GM18873 (cell line): ENCODE results near the gene ALOX5.

Source experiments
- ATAC-seq: cut with Tn5 transposase; IDR thresholded peaks from one replicate; pipeline ENCODE4 v1.9.1; 2021; ENCODE audit warnings: mild to moderate bottlenecking, moderate library complexity, moderate number of reproducible peaks; ENCODE audit not compliant: unreplicated experiment, low FRiP score

The ALOX5 gene

GRCh38 chr10:45440511-45441062 is 66.6 kb downstream of the ALOX5 start:
- ATAC-seq, result no peak

GRCh38 chr10:45441239-45442190 is 67.5 kb downstream of the ALOX5 start:
- no peak for ATAC-seq

GRCh38 chr10:45442251-45442650 is 68.2 kb downstream of the ALOX5 start:
- no peak for ATAC-seq

- no peak for ATAC-seq
Measured at GRCh38 chr10:45442662-45443061, 68.6 kb downstream of the ALOX5 start.

GRCh38 chr10:45443101-45444009 is 69.3 kb downstream of the ALOX5 start:
- no peak for ATAC-seq

- no peak for ATAC-seq
Measured at GRCh38 chr10:45444022-45444421, 70.0 kb downstream of the ALOX5 start.

- no peak for ATAC-seq
Measured at GRCh38 chr10:45444976-45445898, 71.2 kb downstream of the ALOX5 start.

GRCh38 chr10:45446858-45447257 is 72.8 kb downstream of the ALOX5 start:
- no peak for ATAC-seq

- no peak for ATAC-seq
Measured at GRCh38 chr10:45447416-45447815, 73.4 kb downstream of the ALOX5 start.

GRCh38 chr10:45450866-45451265 is 76.8 kb downstream of the ALOX5 start:
- no peak for ATAC-seq

GRCh38 chr10:45451407-45451806 is 77.4 kb downstream of the ALOX5 start:
- ATAC-seq, result no peak

GRCh38 chr10:45452268-45452667 is 78.3 kb downstream of the ALOX5 start:
- no peak for ATAC-seq

- ATAC-seq, result no peak
Measured at GRCh38 chr10:45452743-45453452, 78.9 kb downstream of the ALOX5 start.

- no peak for ATAC-seq
Measured at GRCh38 chr10:45453639-45454255, 79.7 kb downstream of the ALOX5 start.

- ATAC-seq, result no peak
Measured at GRCh38 chr10:45454262-45454661, 80.2 kb downstream of the ALOX5 start.

GRCh38 chr10:45454859-45455258 is 80.8 kb downstream of the ALOX5 start:
- no peak for ATAC-seq

- no peak for ATAC-seq
Measured at GRCh38 chr10:45456233-45456632, 82.2 kb downstream of the ALOX5 start.

GRCh38 chr10:45456822-45457221 is 82.8 kb downstream of the ALOX5 start:
- no peak for ATAC-seq

GRCh38 chr10:45457487-45457886 is 83.5 kb downstream of the ALOX5 start:
- no peak for ATAC-seq
